HFFc6 (cell line): Measurements from ENCODE around the gene UPF3A. TPM values are rescaled to one million over a fixed set of nuclear protein-coding genes. Genes with fewer than 3 reads are reported as not detected.

ENCODE experiments used
- DNase-seq: peaks from one replicate; pipeline ENCODE4 v3.0.0-alpha.2; 2018
- H3K27ac Mint-ChIP-seq: 2 replicates; pipeline ENCODE4 v1.8.0; 2020; ENCODE audit warnings: mild to moderate bottlenecking, mixed read lengths
- H3K27me3 Mint-ChIP-seq: 2 replicates; pipeline ENCODE4 v1.8.0; 2021; ENCODE audit warnings: mild to moderate bottlenecking, moderate library complexity, mixed read lengths; ENCODE audit not compliant: insufficient read depth
- H3K36me3 Mint-ChIP-seq: 2 replicates; pipeline ENCODE4 v1.8.0; 2021; ENCODE audit warnings: low read depth, mixed read lengths
- H3K4me1 Mint-ChIP-seq: 2 replicates; pipeline ENCODE4 v1.8.0; 2020; ENCODE audit warnings: low read depth, mixed read lengths
- H3K4me3 Mint-ChIP-seq: 2 replicates; pipeline ENCODE4 v1.8.0; 2020; ENCODE audit warnings: mild to moderate bottlenecking, moderate library complexity, mixed read lengths
- H3K9me3 Mint-ChIP-seq: 2 replicates; pipeline ENCODE4 v1.8.0; 2020; ENCODE audit warnings: mild to moderate bottlenecking, mixed read lengths
- total RNA-seq, 6 experiments: library from RNA; stranded (reverse); fragmentation: NEBNext Ultra II Directional; extraction: Animal tissue kit (Norgen Biotek cat#: 25700); gene quantifications; 2 replicates in 1 of 6; 3 replicates in 5 of 6; pipeline ENCODE4 v1.2.3, GENCODE V29; 2021
- TF ChIP-seq, protein P1 (sequence below): fragments of 200-600 bp; sonication (generic); IDR thresholded peaks from 2 replicates; pipeline ENCODE4 v1.5.0; 2021; ENCODE audit warnings: antibody characterized with exemption, mild to moderate bottlenecking

UPF3A gene
- total RNA-seq, 6 experiments from 2014 or later: 32.4 to 42.9 (median 39.8) TPM

DNA sequence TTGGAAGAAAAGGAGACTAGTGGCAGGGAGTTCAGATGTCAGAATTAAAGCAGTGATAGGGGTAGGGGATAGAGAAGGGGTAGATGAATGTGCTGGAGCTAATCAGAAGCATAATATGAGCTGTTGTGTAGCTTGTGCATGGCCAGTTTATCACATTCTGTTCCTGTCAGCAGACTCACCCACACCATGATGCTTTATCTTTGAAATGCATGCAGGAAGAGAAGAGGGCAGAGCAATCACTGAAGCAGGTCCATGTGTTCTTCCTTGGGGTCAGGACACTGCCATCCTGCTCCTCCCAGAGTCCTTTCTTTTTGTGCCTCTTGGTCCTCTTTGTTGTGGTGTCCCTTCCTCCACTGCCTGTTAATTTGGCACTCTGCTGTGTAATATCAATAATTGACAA is 38.7 kb downstream of the UPF3A start:
- peak overlapping the region; percentile 73 for H3K27ac Mint-ChIP-seq
- H3K4me3 Mint-ChIP-seq: peak overlapping the region; percentile 61
- no peak for DNase-seq
- no peaks in the 10 kb centered on the region; the same call in 1 of the 2 replicates for H3K27me3 Mint-ChIP-seq
- H3K9me3 Mint-ChIP-seq: no peaks in the 10 kb centered on the region
- peaks cover 50% of the 10 kb centered on the region for H3K4me1 Mint-ChIP-seq
- TF ChIP-seq, protein P1, sequence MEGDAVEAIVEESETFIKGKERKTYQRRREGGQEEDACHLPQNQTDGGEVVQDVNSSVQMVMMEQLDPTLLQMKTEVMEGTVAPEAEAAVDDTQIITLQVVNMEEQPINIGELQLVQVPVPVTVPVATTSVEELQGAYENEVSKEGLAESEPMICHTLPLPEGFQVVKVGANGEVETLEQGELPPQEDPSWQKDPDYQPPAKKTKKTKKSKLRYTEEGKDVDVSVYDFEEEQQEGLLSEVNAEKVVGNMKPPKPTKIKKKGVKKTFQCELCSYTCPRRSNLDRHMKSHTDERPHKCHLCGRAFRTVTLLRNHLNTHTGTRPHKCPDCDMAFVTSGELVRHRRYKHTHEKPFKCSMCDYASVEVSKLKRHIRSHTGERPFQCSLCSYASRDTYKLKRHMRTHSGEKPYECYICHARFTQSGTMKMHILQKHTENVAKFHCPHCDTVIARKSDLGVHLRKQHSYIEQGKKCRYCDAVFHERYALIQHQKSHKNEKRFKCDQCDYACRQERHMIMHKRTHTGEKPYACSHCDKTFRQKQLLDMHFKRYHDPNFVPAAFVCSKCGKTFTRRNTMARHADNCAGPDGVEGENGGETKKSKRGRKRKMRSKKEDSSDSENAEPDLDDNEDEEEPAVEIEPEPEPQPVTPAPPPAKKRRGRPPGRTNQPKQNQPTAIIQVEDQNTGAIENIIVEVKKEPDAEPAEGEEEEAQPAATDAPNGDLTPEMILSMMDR: no peak
- H3K36me3 Mint-ChIP-seq: peaks cover 49% of the 10 kb centered on the region

DNA sequence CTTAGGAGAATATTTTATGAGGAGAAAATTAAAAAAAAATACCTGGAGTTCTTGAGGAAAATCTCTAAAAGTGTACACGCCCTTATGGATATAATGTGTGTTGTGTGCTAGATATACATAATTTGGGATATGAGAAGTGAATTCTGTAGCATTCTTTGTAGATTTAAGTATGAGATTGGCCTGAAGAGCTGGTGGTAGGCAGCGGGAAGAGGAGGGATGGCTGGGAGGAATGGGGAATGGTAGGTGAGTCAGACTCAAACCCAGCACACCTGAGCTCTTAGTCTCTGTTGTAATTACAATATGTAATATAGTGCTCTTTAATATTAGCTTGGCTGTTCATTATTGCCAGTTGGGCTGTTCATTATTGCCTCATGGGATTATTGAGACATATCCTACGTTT is 39.9 kb downstream of the UPF3A start:
- H3K9me3 Mint-ChIP-seq: no peaks in the 10 kb centered on the region
- no peak for DNase-seq
- no peak overlapping the region for H3K4me3 Mint-ChIP-seq
- peaks cover 56% of the 10 kb centered on the region for H3K36me3 Mint-ChIP-seq
- no peak overlapping the region for H3K27ac Mint-ChIP-seq
- TF ChIP-seq, protein P1: no peak
- no peaks in the 10 kb centered on the region; the same call in 1 of the 2 replicates for H3K27me3 Mint-ChIP-seq
- H3K4me1 Mint-ChIP-seq: peaks cover 49% of the 10 kb centered on the region

DNA sequence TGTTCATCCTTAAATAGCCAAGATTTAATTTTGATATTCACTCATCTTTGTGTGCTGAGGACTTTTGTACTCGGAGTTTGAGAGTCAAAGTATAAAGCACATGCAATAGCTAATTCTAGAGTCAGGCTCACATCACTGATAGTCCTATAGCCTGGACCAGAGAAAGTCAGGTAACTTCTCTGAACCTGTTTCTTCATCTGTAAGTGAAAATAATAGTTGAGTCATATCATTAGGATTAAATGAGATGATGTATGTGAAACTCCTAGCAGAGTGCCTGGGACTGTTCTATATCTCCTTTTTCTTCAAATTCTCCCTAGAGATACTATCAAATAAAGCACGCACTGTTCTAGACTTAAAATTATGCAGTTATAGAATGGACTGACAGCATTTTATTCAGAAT is 41.9 kb downstream of the UPF3A start:
- no peaks in the 10 kb centered on the region; the same call in 1 of the 2 replicates for H3K27me3 Mint-ChIP-seq
- H3K4me1 Mint-ChIP-seq: peaks cover 38% of the 10 kb centered on the region
- TF ChIP-seq, protein P1: no peak
- no peak overlapping the region for H3K4me3 Mint-ChIP-seq
- H3K9me3 Mint-ChIP-seq: no peaks in the 10 kb centered on the region
- no peak overlapping the region for H3K27ac Mint-ChIP-seq
- H3K36me3 Mint-ChIP-seq: peaks cover 62% of the 10 kb centered on the region
- DNase-seq: no peak

DNA sequence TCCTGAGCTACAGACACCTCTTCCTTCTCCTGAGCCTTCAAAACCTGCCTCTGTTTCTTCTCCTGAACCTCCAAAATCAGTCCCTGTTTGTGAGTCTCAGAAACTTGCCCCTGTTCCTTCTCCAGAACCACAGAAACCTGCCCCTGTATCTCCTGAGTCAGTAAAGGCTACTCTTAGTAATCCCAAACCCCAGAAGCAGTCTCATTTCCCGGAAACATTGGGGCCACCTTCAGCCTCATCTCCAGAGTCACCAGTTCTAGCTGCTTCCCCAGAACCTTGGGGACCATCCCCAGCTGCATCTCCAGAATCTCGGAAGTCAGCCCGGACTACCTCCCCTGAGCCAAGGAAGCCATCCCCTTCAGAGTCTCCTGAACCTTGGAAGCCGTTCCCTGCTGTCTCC is 42.9 kb downstream of the UPF3A start:
- Mint-ChIP-seq H3K27me3 (no peaks in the 10 kb centered on the region; the same call in 1 of the 2 replicates), H3K4me1 (peaks cover 28% of the 10 kb centered on the region), H3K36me3 (peaks cover 63% of the 10 kb centered on the region), H3K4me3 (no peak overlapping the region), H3K27ac (no peak overlapping the region), H3K9me3 (no peaks in the 10 kb centered on the region)
- DNase-seq: no peak
- TF ChIP-seq, protein P1: no peak

DNA sequence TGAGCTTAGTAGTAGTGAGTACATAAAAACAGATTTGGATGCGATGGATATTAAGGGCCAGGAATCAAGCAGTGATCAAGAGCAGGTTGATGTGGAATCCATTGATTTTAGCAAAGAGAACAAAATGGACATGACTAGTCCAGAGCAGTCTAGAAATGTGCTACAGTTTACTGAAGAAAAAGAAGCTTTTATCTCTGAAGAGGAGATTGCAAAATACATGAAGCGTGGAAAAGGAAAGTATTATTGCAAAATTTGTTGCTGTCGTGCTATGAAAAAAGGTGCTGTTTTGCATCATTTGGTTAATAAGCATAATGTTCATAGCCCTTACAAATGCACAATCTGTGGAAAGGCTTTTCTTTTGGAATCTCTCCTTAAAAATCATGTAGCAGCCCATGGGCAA is 44.3 kb downstream of the UPF3A start:
- no peaks in the 10 kb centered on the region for H3K27me3 Mint-ChIP-seq
- peaks cover 14% of the 10 kb centered on the region for H3K4me1 Mint-ChIP-seq
- no peak for DNase-seq
- TF ChIP-seq, protein P1: no peak
- no peaks in the 10 kb centered on the region for H3K9me3 Mint-ChIP-seq
- no peak overlapping the region for H3K27ac Mint-ChIP-seq
- no peak overlapping the region for H3K4me3 Mint-ChIP-seq
- H3K36me3 Mint-ChIP-seq: peaks cover 51% of the 10 kb centered on the region

DNA sequence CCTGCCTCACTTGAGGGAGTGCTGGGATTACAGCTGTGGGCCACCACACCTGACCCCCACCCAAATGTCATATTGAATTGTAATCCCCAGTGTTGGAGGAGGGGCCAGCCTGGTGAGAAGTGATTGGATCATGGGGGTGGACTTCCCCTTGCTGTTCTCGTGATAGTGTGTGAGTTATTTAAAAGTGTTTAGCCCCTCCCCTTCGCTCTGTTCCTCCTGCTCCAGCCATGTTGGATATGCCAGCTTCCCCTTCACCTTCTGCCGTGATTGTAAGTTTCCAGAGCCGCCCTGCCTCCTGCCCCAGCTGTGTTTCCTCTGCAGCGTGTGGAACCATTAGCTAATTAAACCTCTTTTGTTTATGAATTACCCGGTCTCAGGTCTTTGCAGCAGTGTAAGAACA is 46.6 kb downstream of the UPF3A start:
- Mint-ChIP-seq H3K4me1 (0 out of 2 replicates have a peak, but pooled peaks cover 6% of the 10 kb centered on the region), H3K27ac (no peak overlapping the region)

More for the DNA sequence above, 46.6 kb downstream of the UPF3A start:
- peaks cover 32% of the 10 kb centered on the region for H3K36me3 Mint-ChIP-seq
- DNase-seq: no peak
- TF ChIP-seq, protein P1: no peak
- no peaks in the 10 kb centered on the region for H3K9me3 Mint-ChIP-seq
- no peak overlapping the region for H3K4me3 Mint-ChIP-seq
- H3K27me3 Mint-ChIP-seq: peaks cover 4% of the 10 kb centered on the region
